Panc1 (cell line): ENCODE data around the gene DAAM2. TPM values are rescaled to one million over a fixed set of nuclear protein-coding genes. Genes with fewer than 3 reads are reported as not detected.

Source experiments
- ATAC-seq: fragments of 200-7000 bp; cut with Tn5 transposase; 2 replicates; pipeline ENCODE4 v1.9.1; 2020; ENCODE audit warnings: mild to moderate bottlenecking, moderate library complexity
- BruUV-seq: library from RNA; stranded (reverse); fragments of 400-500 nt; replicated peaks from 2 replicates; lab custom pipeline; 2021; lab: Mats Ljungman, UMichigan
- CTCF ChIA-PET: fragments of 300-600 bp; sonication (Branson Sonifier 250); formaldehyde crosslinking; loops from one replicate; lab custom pipeline; 2022; ENCODE audit warnings: antibody characterized with exemption; lab: Charles Lee
- POLR2A ChIA-PET: fragments of 300-600 bp; sonication (Branson Sonifier 250); formaldehyde crosslinking; loops from one replicate; lab custom pipeline; 2022; ENCODE audit warnings: antibody characterized with exemption; lab: Charles Lee
- DNase-seq: peaks from one replicate; pipeline ENCODE4 v3.0.0-alpha.2; 2010; ENCODE audit warnings: low read depth, low spot score
- H3K27ac ChIP-seq: 2 replicates; pipeline ENCODE4 v1.5.1; 2011; ENCODE audit warnings: mild to moderate bottlenecking, low read length, inconsistent platforms
- H3K27me3 ChIP-seq: fragments of 200-500 bp; sonication (Bioruptor generic); 2 replicates; pipeline ENCODE4 v1.6.0; 2014; ENCODE audit warnings: low read length, inconsistent platforms; ENCODE audit not compliant: control insufficient read depth, insufficient read depth
- H3K36me3 ChIP-seq: fragments of 200-500 bp; sonication (Bioruptor generic); 2 replicates; pipeline ENCODE4 v1.5.1; 2014; ENCODE audit warnings: inconsistent platforms, mild to moderate bottlenecking, low read length, moderate library complexity; ENCODE audit not compliant: control insufficient read depth, insufficient read depth
- H3K4me1 ChIP-seq: 2 replicates; pipeline ENCODE4 v1.5.1; 2011; ENCODE audit warnings: inconsistent platforms, mild to moderate bottlenecking, low read length, moderate library complexity; ENCODE audit not compliant: control insufficient read depth, insufficient read depth
- H3K4me3 ChIP-seq, 2 experiments: 2 replicates each; pipeline ENCODE4 v1.5.1; 2011 to 2012; ENCODE audit warnings: low read depth in 2 of 2, low read length in 2 of 2, mild to moderate bottlenecking in 2 of 2, inconsistent platforms in 1 of 2, moderate library complexity in 1 of 2
- H3K9me3 ChIP-seq: fragments of 200-500 bp; sonication (Bioruptor generic); 2 replicates; pipeline ENCODE4 v1.5.1; 2014; ENCODE audit warnings: low read depth, mild to moderate bottlenecking, inconsistent platforms, low read length, moderate library complexity; ENCODE audit not compliant: control insufficient read depth, insufficient read depth
- POLR2AphosphoS5 ChIP-seq: IDR thresholded peaks from 2 replicates; pipeline ENCODE4 v1.6.1; 2012; ENCODE audit warnings: mild to moderate bottlenecking, low read depth, low read length, moderate library complexity
- SIN3A ChIP-seq: IDR thresholded peaks from 2 replicates; pipeline ENCODE4 v1.6.1; 2012; ENCODE audit warnings: low read depth, mild to moderate bottlenecking, low read length, moderate library complexity, borderline replicate concordance; ENCODE audit not compliant: insufficient read depth
- TCF7L2 ChIP-seq: IDR thresholded peaks from 2 replicates; pipeline ENCODE4 v1.6.1; 2011; ENCODE audit warnings: mild to moderate bottlenecking, low read depth, low read length, inconsistent platforms
- in situ Hi-C: cut with HindIII; loops from 2 replicates; pipeline ENCODE4 v1.10.0; 2016; ENCODE audit warnings: low sequenced_read_pairs, low pct_unique_long_range_greater_than_20kb
- intact Hi-C: fragments of 100-400 bp; cut with micrococcal nuclease; formaldehyde crosslinking; loops from one replicate; pipeline ENCODE4 v1.10.0; 2022; ENCODE audit not compliant: unreplicated experiment
- total RNA-seq: library from RNA; stranded (reverse); gene quantifications from one replicate; pipeline ENCODE4 v1.2.1, GENCODE V29; 2021; ENCODE audit not compliant: unreplicated experiment
- TF ChIP-seq, protein P1 (sequence below), 2 experiments: IDR thresholded peaks; 2 replicates each; pipeline ENCODE4 v1.6.1; 2011 to 2012; ENCODE audit warnings: low read depth in 2 of 2, control low read depth in 1 of 2, low read length in 1 of 2, mild to moderate bottlenecking in 1 of 2, moderate library complexity in 1 of 2; ENCODE audit not compliant: insufficient read depth in 1 of 2
- TF ChIP-seq, protein P2 (sequence below): fragments of 450-650 bp; IDR thresholded peaks from 2 replicates; pipeline ENCODE4 v1.5.1; 2017; ENCODE audit warnings: mild to moderate bottlenecking

The DAAM2 gene
- total RNA-seq, 1 experiment from 2014 or later = not detected

DNA sequence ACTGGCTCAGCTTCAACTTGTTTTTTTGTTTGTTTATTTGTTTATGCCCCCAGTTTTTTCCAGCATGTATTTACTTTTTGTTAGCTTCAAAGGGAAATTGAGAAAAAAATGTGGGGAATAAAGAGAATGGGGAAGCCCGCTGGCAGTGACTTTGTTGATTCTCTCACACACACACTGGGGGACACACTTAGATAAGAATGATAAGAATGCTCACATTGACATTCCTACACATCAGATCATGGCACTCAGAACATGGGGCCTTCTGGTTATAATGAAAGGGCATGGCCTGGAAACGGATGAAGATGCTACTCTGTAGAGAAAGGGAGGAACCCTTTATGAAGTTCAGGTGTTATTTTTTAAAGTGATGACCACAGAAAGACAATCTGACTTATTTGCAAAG lies 15.6 kb upstream of the DAAM2 start:
- POLR2A ChIA-PET = no interaction called here
- ATAC-seq (no peak), DNase-seq (no peak)
- TF ChIP-seq TCF7L2 = no peak
- TF ChIP-seq, protein P1, sequence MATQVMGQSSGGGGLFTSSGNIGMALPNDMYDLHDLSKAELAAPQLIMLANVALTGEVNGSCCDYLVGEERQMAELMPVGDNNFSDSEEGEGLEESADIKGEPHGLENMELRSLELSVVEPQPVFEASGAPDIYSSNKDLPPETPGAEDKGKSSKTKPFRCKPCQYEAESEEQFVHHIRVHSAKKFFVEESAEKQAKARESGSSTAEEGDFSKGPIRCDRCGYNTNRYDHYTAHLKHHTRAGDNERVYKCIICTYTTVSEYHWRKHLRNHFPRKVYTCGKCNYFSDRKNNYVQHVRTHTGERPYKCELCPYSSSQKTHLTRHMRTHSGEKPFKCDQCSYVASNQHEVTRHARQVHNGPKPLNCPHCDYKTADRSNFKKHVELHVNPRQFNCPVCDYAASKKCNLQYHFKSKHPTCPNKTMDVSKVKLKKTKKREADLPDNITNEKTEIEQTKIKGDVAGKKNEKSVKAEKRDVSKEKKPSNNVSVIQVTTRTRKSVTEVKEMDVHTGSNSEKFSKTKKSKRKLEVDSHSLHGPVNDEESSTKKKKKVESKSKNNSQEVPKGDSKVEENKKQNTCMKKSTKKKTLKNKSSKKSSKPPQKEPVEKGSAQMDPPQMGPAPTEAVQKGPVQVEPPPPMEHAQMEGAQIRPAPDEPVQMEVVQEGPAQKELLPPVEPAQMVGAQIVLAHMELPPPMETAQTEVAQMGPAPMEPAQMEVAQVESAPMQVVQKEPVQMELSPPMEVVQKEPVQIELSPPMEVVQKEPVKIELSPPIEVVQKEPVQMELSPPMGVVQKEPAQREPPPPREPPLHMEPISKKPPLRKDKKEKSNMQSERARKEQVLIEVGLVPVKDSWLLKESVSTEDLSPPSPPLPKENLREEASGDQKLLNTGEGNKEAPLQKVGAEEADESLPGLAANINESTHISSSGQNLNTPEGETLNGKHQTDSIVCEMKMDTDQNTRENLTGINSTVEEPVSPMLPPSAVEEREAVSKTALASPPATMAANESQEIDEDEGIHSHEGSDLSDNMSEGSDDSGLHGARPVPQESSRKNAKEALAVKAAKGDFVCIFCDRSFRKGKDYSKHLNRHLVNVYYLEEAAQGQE (IDR thresholded peaks at IDR 0.05; ENCODE audit: insufficient read depth in 1 of 2, low read depth in 2 of 2, low read length in 1 of 2) = no peak
- TF ChIP-seq SIN3A = no peak
- TF ChIP-seq, protein P2, sequence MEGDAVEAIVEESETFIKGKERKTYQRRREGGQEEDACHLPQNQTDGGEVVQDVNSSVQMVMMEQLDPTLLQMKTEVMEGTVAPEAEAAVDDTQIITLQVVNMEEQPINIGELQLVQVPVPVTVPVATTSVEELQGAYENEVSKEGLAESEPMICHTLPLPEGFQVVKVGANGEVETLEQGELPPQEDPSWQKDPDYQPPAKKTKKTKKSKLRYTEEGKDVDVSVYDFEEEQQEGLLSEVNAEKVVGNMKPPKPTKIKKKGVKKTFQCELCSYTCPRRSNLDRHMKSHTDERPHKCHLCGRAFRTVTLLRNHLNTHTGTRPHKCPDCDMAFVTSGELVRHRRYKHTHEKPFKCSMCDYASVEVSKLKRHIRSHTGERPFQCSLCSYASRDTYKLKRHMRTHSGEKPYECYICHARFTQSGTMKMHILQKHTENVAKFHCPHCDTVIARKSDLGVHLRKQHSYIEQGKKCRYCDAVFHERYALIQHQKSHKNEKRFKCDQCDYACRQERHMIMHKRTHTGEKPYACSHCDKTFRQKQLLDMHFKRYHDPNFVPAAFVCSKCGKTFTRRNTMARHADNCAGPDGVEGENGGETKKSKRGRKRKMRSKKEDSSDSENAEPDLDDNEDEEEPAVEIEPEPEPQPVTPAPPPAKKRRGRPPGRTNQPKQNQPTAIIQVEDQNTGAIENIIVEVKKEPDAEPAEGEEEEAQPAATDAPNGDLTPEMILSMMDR = no peak
- no peak for TF ChIP-seq POLR2AphosphoS5
- in situ Hi-C loops (no loop called here), intact Hi-C loops (no loop called here)
- BruUV-seq = no TSS peak
- H3K27me3 ChIP-seq = no peaks in the 10 kb centered on the region
- H3K36me3 ChIP-seq = no peaks in the 10 kb centered on the region
- H3K27ac ChIP-seq = no peak overlapping the region
- CTCF ChIA-PET = no interaction called here
- no peaks in the 10 kb centered on the region for H3K9me3 ChIP-seq
- no peak overlapping the region for H3K4me3 ChIP-seq
- H3K4me1 ChIP-seq = no peaks in the 10 kb centered on the region

DNA sequence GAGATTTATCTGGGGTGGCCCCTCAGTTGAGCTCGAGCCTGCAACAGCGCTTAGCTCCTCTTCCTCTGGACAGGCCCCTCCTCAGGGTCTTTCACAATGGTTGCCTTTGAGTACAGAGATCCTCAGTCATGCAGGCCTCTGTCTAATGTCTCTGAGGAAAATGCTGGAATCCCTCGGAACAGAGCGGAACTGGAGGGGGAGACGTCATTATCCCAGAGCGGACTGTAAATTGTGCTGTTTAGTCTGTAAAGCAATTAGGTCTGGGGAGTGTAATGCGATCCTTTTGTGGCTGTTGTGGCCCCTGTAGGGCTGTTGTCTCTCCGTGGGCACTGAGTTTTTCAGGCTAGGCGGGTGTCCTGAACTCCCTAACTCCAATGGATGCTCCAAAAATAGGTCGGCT lies 15.0 kb upstream of the DAAM2 start:
- no peaks in the 10 kb centered on the region for H3K4me1 ChIP-seq
- ATAC-seq = no peak
- ChIA-PET POLR2A (no interaction called here), CTCF (no interaction called here)
- no TSS peak for BruUV-seq
- in situ Hi-C loops = no loop called here
- H3K36me3 ChIP-seq = no peaks in the 10 kb centered on the region
- DNase-seq = no peak
- TF ChIP-seq SIN3A (no peak), POLR2AphosphoS5 (no peak), TCF7L2 (no peak)
- TF ChIP-seq, protein P2 = no peak
- TF ChIP-seq, protein P1 (IDR thresholded peaks at IDR 0.05; ENCODE audit: insufficient read depth in 1 of 2, low read depth in 2 of 2, low read length in 1 of 2) = no peak
- intact Hi-C loops = no loop called here
- H3K27ac ChIP-seq = no peak overlapping the region
- no peaks in the 10 kb centered on the region for H3K9me3 ChIP-seq
- no peaks in the 10 kb centered on the region for H3K27me3 ChIP-seq
- H3K4me3 ChIP-seq = no peak overlapping the region
